HepG2 (cell line): ENCODE results near the gene AKAP6. TPM values are rescaled to one million over a fixed set of nuclear protein-coding genes. Genes with fewer than 3 reads are reported as not detected.

ENCODE experiments used
- ELF1 ChIP-seq: sonication (generic); formaldehyde crosslinking; IDR thresholded peaks from 2 replicates; pipeline ENCODE4 v1.4.0; 2020; ENCODE audit warnings: missing genetic modification reagents
- FOSL2 ChIP-seq: sonication (generic); formaldehyde crosslinking; IDR thresholded peaks from 2 replicates; pipeline ENCODE4 v1.4.0; 2020; ENCODE audit warnings: missing genetic modification reagents
- HCFC1 ChIP-seq: fragments of 150-350 bp; IDR thresholded peaks from 2 replicates; pipeline ENCODE4 v1.6.1; 2014; ENCODE audit warnings: low read depth, low read length
- HDAC2 ChIP-seq: sonication (generic); formaldehyde crosslinking; IDR thresholded peaks from 2 replicates; pipeline ENCODE4 v1.4.0; 2020; ENCODE audit warnings: missing genetic modification reagents
- MTA3 ChIP-seq: sonication (generic); formaldehyde crosslinking; IDR thresholded peaks from 2 replicates; pipeline ENCODE4 v1.4.0; 2020; ENCODE audit warnings: missing genetic modification reagents
- NONO ChIP-seq, 2 experiments: fragments of 450-650 bp in 1 of 2; sonication (generic) in 1 of 2; formaldehyde crosslinking in 1 of 2; IDR thresholded peaks in 1 of 2; conservative IDR thresholded peaks in 1 of 2; 2 replicates each; pipeline versions ENCODE4 v1.6.1 to v1.8.0; 2017 to 2022; ENCODE audit warnings: mild to moderate bottlenecking in 1 of 2, missing genetic modification reagents in 1 of 2, moderate library complexity in 1 of 2
- TCF7L2 ChIP-seq: IDR thresholded peaks from 2 replicates; pipeline ENCODE4 v1.6.1; 2011; ENCODE audit warnings: mild to moderate bottlenecking, low read depth, low read length, moderate library complexity
- TEAD3 ChIP-seq: optimal IDR thresholded peaks from 2 replicates; pipeline ENCODE3; 2016; ENCODE audit warnings: borderline replicate concordance
- ZNF335 ChIP-seq: sonication (generic); formaldehyde crosslinking; IDR thresholded peaks from 2 replicates; pipeline ENCODE4 v1.4.0; 2020; ENCODE audit warnings: missing genetic modification reagents
- ZNF556 ChIP-seq: sonication (generic); formaldehyde crosslinking; IDR thresholded peaks from 2 replicates; pipeline ENCODE4 v1.4.0; 2020; ENCODE audit warnings: mild to moderate bottlenecking, missing genetic modification reagents, borderline replicate concordance
- ZNF761 ChIP-seq: sonication (generic); formaldehyde crosslinking; conservative IDR thresholded peaks from 2 replicates; pipeline ENCODE4 v1.4.0; 2020; ENCODE audit warnings: mild to moderate bottlenecking, missing genetic modification reagents
- ZNF790 ChIP-seq: sonication (generic); formaldehyde crosslinking; IDR thresholded peaks from 2 replicates; pipeline ENCODE4 v1.8.0; 2022; ENCODE audit warnings: missing genetic modification reagents, mild to moderate bottlenecking, borderline replicate concordance
- polyA plus RNA-seq, 8 experiments: library from polyadenylated mRNA; depleted of rRNA in 3 of 8; stranded (reverse) in 7 of 8; unstranded in 1 of 8; fragments of >200 nt; fragmentation: Illumina TruSeq in 4 of 8; extraction: Trizol in 4 of 8; gene quantifications; 2 replicates each; pipeline versions ENCODE4 v1.2.1 to v1.2.3, GENCODE V29; 2011 to 2016; ENCODE audit warnings: low read depth in 4 of 8, missing spikeins in 1 of 8, mixed read lengths in 1 of 8; ENCODE audit not compliant: insufficient read depth in 1 of 8
- total RNA-seq, 5 experiments: library from RNA; depleted of rRNA; stranded (reverse); fragments of >200 nt; fragmentation: Illumina TruSeq; extraction: Trizol; gene quantifications; 2 replicates each; pipeline ENCODE4 v1.2.3, GENCODE V29; 2016; ENCODE audit warnings: low read depth in 1 of 5
- TF ChIP-seq, protein P1 (sequence below): sonication (generic); formaldehyde crosslinking; IDR thresholded peaks from 2 replicates; pipeline ENCODE4 v1.5.0; 2020; ENCODE audit warnings: mild to moderate bottlenecking, missing genetic modification reagents, borderline replicate concordance
- TF ChIP-seq, protein P2 (sequence below): sonication (generic); formaldehyde crosslinking; IDR thresholded peaks from 2 replicates; pipeline ENCODE4 v1.8.0; 2023; ENCODE audit warnings: mild to moderate bottlenecking, missing genetic modification reagents
- TF ChIP-seq, protein P3 (sequence below): sonication (generic); formaldehyde crosslinking; IDR thresholded peaks from 2 replicates; pipeline ENCODE4; 2020; ENCODE audit warnings: missing genetic modification reagents, mild to moderate bottlenecking, borderline replicate concordance
- TF ChIP-seq, protein P4 (sequence below), 2 experiments: IDR thresholded peaks; 2 replicates each; pipeline ENCODE4 v1.6.1; 2011 to 2012; ENCODE audit warnings: low read length in 2 of 2, borderline replicate concordance in 1 of 2, low read depth in 1 of 2, mild to moderate bottlenecking in 1 of 2, moderate library complexity in 1 of 2

AKAP6 gene
- total and polyA plus RNA-seq, 2 of the 13 experiments (the other 11 are each of a cell fraction or from before 2014, with no cell fraction given), result 1.4 TPM

DNA sequence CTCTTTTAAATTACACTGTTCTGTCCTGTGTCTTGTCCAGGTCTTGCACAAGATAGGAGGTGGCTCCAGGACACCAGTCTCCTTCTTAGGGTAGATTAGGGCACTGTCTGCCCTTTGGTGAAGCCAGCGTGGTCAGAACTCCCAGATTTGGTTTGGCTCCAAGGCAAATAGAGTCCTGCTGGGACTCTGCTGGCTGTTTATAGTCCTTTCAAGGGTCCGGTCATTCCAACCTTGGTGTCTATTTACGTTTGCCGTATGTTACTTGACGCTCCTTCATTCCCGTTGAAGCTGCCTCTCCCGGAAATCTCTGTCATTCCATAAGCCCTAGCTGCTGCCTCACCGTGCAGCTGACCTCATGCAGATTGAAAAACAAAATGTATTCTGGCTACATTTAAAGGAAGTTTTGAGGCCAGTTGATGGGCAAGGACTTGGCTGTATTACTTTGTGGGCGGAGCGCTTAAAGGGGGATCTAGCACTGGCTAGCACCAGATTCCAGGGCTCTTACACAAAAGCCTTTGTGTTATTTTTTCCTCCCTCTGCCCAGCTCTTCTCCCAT, 180.6 kb downstream of the AKAP6 start (continued):
- TF ChIP-seq, protein P1, sequence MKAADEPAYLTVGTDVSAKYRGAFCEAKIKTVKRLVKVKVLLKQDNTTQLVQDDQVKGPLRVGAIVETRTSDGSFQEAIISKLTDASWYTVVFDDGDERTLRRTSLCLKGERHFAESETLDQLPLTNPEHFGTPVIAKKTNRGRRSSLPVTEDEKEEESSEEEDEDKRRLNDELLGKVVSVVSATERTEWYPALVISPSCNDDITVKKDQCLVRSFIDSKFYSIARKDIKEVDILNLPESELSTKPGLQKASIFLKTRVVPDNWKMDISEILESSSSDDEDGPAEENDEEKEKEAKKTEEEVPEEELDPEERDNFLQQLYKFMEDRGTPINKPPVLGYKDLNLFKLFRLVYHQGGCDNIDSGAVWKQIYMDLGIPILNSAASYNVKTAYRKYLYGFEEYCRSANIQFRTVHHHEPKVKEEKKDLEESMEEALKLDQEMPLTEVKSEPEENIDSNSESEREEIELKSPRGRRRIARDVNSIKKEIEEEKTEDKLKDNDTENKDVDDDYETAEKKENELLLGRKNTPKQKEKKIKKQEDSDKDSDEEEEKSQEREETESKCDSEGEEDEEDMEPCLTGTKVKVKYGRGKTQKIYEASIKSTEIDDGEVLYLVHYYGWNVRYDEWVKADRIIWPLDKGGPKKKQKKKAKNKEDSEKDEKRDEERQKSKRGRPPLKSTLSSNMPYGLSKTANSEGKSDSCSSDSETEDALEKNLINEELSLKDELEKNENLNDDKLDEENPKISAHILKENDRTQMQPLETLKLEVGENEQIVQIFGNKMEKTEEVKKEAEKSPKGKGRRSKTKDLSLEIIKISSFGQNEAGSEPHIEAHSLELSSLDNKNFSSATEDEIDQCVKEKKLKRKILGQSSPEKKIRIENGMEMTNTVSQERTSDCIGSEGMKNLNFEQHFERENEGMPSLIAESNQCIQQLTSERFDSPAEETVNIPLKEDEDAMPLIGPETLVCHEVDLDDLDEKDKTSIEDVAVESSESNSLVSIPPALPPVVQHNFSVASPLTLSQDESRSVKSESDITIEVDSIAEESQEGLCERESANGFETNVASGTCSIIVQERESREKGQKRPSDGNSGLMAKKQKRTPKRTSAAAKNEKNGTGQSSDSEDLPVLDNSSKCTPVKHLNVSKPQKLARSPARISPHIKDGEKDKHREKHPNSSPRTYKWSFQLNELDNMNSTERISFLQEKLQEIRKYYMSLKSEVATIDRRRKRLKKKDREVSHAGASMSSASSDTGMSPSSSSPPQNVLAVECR (CRISPR knock-in tag), result no peak
- TF ChIP-seq NONO (IDR thresholded peaks at IDR 0.05) (no peak), NONO (CRISPR knock-in tag; conservative IDR thresholded peaks at IDR 0.05) (no peak), ZNF790 (CRISPR knock-in tag) (no peak), ZNF335 (CRISPR knock-in tag) (0 out of 2 replicates have a peak, but pooled peaks have one; percentile 13), HCFC1 (no peak), FOSL2 (CRISPR knock-in tag) (no peak), HDAC2 (no peak), MTA3 (no peak), ZNF761 (CRISPR knock-in tag) (no peak), ELF1 (0 out of 2 replicates have a peak, but pooled peaks have one; percentile 11), TEAD3 (peak; percentile 7), ZNF556 (no peak), TCF7L2 (no peak)
- TF ChIP-seq, protein P2, sequence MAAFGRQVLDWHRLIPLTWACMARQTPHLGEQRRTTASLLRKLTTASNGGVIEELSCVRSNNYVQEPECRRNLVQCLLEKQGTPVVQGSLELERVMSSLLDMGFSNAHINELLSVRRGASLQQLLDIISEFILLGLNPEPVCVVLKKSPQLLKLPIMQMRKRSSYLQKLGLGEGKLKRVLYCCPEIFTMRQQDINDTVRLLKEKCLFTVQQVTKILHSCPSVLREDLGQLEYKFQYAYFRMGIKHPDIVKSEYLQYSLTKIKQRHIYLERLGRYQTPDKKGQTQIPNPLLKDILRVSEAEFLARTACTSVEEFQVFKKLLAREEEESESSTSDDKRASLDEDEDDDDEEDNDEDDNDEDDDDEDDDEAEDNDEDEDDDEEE, result 0 out of 2 replicates have a peak, but pooled peaks have one; percentile 42
- TF ChIP-seq, protein P3, sequence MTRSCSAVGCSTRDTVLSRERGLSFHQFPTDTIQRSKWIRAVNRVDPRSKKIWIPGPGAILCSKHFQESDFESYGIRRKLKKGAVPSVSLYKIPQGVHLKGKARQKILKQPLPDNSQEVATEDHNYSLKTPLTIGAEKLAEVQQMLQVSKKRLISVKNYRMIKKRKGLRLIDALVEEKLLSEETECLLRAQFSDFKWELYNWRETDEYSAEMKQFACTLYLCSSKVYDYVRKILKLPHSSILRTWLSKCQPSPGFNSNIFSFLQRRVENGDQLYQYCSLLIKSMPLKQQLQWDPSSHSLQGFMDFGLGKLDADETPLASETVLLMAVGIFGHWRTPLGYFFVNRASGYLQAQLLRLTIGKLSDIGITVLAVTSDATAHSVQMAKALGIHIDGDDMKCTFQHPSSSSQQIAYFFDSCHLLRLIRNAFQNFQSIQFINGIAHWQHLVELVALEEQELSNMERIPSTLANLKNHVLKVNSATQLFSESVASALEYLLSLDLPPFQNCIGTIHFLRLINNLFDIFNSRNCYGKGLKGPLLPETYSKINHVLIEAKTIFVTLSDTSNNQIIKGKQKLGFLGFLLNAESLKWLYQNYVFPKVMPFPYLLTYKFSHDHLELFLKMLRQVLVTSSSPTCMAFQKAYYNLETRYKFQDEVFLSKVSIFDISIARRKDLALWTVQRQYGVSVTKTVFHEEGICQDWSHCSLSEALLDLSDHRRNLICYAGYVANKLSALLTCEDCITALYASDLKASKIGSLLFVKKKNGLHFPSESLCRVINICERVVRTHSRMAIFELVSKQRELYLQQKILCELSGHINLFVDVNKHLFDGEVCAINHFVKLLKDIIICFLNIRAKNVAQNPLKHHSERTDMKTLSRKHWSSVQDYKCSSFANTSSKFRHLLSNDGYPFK (CRISPR knock-in tag), result no peak
- TF ChIP-seq, protein P4, sequence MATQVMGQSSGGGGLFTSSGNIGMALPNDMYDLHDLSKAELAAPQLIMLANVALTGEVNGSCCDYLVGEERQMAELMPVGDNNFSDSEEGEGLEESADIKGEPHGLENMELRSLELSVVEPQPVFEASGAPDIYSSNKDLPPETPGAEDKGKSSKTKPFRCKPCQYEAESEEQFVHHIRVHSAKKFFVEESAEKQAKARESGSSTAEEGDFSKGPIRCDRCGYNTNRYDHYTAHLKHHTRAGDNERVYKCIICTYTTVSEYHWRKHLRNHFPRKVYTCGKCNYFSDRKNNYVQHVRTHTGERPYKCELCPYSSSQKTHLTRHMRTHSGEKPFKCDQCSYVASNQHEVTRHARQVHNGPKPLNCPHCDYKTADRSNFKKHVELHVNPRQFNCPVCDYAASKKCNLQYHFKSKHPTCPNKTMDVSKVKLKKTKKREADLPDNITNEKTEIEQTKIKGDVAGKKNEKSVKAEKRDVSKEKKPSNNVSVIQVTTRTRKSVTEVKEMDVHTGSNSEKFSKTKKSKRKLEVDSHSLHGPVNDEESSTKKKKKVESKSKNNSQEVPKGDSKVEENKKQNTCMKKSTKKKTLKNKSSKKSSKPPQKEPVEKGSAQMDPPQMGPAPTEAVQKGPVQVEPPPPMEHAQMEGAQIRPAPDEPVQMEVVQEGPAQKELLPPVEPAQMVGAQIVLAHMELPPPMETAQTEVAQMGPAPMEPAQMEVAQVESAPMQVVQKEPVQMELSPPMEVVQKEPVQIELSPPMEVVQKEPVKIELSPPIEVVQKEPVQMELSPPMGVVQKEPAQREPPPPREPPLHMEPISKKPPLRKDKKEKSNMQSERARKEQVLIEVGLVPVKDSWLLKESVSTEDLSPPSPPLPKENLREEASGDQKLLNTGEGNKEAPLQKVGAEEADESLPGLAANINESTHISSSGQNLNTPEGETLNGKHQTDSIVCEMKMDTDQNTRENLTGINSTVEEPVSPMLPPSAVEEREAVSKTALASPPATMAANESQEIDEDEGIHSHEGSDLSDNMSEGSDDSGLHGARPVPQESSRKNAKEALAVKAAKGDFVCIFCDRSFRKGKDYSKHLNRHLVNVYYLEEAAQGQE (IDR thresholded peaks at IDR 0.05; ENCODE audit: borderline replicate concordance in 1 of 2, low read depth in 1 of 2, low read length in 2 of 2), result no peak
